HEK293 (cell line): ENCODE results near the gene WDR77.

Source experiments
- AEBP2 ChIP-seq: fragments of 450-650 bp; formaldehyde crosslinking; IDR thresholded peaks from 2 replicates; pipeline ENCODE4 v1.5.1; 2016; ENCODE audit warnings: missing biosample characterization, missing genetic modification characterization, borderline replicate concordance
- HOXC10 ChIP-seq: sonication (generic); formaldehyde crosslinking; IDR thresholded peaks from 2 replicates; pipeline ENCODE4 v1.8.1; 2023; ENCODE audit warnings: mild to moderate bottlenecking, missing genetic modification reagents
- ZNF280D ChIP-seq: fragments of 450-650 bp; formaldehyde crosslinking; IDR thresholded peaks from 2 replicates; pipeline ENCODE4 v1.5.1; 2016; ENCODE audit warnings: missing biosample characterization, missing genetic modification characterization
- ZNF600 ChIP-seq: fragments of 450-650 bp; formaldehyde crosslinking; IDR thresholded peaks from 2 replicates; pipeline ENCODE4 v1.5.1; 2016; ENCODE audit warnings: missing biosample characterization, missing genetic modification characterization
- ZNF792 ChIP-seq: fragments of 450-650 bp; formaldehyde crosslinking; IDR thresholded peaks from 2 replicates; pipeline ENCODE4 v1.5.1; 2016; ENCODE audit warnings: missing biosample characterization, missing genetic modification characterization
- ZSCAN30 ChIP-seq: fragments of 450-650 bp; IDR thresholded peaks from 2 replicates; pipeline ENCODE4 v1.5.1; 2018; ENCODE audit warnings: missing biosample characterization, mild to moderate bottlenecking, missing genetic modification characterization, moderate library complexity
- TF ChIP-seq, protein P1 (sequence below): fragments of 450-650 bp; formaldehyde crosslinking; IDR thresholded peaks from 2 replicates; pipeline ENCODE4 v1.5.1; 2016; ENCODE audit warnings: missing biosample characterization, missing genetic modification characterization
- TF ChIP-seq, protein P2 (sequence below): IDR thresholded peaks from 2 replicates; pipeline ENCODE4 v1.6.1; 2011; ENCODE audit warnings: mild to moderate bottlenecking, low read depth, low read length, borderline replicate concordance

DNA sequence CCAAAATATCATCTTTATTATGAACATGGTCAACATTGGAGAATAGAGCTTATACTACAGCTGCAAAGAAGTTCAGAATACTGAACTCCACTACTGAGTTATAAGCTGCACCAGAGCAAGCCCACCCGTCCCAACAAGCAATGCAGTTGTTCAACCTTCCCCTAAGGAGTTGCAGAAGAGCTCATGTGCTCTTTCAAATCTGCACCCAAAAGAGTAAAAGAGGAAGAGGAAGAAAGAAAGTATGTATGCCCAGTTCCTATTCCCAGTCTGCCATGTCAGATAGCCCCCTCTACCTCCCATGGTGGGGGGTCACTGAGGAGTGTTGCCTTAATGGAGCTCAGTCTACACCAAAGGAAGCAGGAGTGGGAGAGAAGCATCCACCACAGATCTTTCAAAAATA lies 31.6 kb upstream of the WDR77 start:
- TF ChIP-seq, protein P1, sequence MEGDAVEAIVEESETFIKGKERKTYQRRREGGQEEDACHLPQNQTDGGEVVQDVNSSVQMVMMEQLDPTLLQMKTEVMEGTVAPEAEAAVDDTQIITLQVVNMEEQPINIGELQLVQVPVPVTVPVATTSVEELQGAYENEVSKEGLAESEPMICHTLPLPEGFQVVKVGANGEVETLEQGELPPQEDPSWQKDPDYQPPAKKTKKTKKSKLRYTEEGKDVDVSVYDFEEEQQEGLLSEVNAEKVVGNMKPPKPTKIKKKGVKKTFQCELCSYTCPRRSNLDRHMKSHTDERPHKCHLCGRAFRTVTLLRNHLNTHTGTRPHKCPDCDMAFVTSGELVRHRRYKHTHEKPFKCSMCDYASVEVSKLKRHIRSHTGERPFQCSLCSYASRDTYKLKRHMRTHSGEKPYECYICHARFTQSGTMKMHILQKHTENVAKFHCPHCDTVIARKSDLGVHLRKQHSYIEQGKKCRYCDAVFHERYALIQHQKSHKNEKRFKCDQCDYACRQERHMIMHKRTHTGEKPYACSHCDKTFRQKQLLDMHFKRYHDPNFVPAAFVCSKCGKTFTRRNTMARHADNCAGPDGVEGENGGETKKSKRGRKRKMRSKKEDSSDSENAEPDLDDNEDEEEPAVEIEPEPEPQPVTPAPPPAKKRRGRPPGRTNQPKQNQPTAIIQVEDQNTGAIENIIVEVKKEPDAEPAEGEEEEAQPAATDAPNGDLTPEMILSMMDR (tag by site-specific recombination): no peak
- no peak for TF ChIP-seq HOXC10 (CRISPR knock-in tag)
- no peak for TF ChIP-seq ZNF280D
- TF ChIP-seq, protein P2, sequence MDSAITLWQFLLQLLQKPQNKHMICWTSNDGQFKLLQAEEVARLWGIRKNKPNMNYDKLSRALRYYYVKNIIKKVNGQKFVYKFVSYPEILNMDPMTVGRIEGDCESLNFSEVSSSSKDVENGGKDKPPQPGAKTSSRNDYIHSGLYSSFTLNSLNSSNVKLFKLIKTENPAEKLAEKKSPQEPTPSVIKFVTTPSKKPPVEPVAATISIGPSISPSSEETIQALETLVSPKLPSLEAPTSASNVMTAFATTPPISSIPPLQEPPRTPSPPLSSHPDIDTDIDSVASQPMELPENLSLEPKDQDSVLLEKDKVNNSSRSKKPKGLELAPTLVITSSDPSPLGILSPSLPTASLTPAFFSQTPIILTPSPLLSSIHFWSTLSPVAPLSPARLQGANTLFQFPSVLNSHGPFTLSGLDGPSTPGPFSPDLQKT: no peak
- no peak for TF ChIP-seq AEBP2 (tag by site-specific recombination)
- TF ChIP-seq ZSCAN30 (tag by site-specific recombination): no peak
- TF ChIP-seq ZNF792 (tag by site-specific recombination): no peak
- TF ChIP-seq ZNF600 (tag by site-specific recombination): no peak
